Progenitor cell of endocrine pancreas (in vitro differentiated cells): ENCODE measurements around the gene ATP2B2. TPM values are rescaled to one million over a fixed set of nuclear protein-coding genes. Genes with fewer than 3 reads are reported as not detected.

Experiments
- DNase-seq: peaks from one replicate; pipeline ENCODE4 v3.0.0; 2021; ENCODE audit warnings: low spot score; ENCODE audit not compliant: unreplicated experiment
- H3K27ac Mint-ChIP-seq: 2 replicates; pipeline ENCODE4 v1.8.0; 2021; ENCODE audit warnings: mild to moderate bottlenecking, moderate library complexity, mixed read lengths
- H3K27me3 Mint-ChIP-seq: 2 replicates; pipeline ENCODE4 v1.8.0; 2021; ENCODE audit warnings: mixed read lengths
- H3K36me3 Mint-ChIP-seq: 2 replicates; pipeline ENCODE4 v1.8.0; 2022; ENCODE audit warnings: mixed read lengths; ENCODE audit not compliant: insufficient read depth
- H3K4me1 Mint-ChIP-seq: 2 replicates; pipeline ENCODE4 v1.8.0; 2021; ENCODE audit warnings: low read depth, mixed read lengths
- H3K4me3 Mint-ChIP-seq: 2 replicates; pipeline ENCODE4 v1.8.0; 2021; ENCODE audit warnings: low read depth, mild to moderate bottlenecking, moderate library complexity, mixed read lengths
- H3K9me3 Mint-ChIP-seq: 2 replicates; pipeline ENCODE4 v1.8.0; 2021; ENCODE audit warnings: low read depth, mixed read lengths
- total RNA-seq: library from RNA; stranded (reverse); gene quantifications from 2 replicates; pipeline ENCODE4 v1.2.1, GENCODE V29; 2021
- TF ChIP-seq, protein P1 (sequence below): fragments of 200-600 bp; sonication (generic); IDR thresholded peaks from one replicate; pipeline ENCODE4 v1.5.0; 2021; ENCODE audit warnings: antibody characterized with exemption, mild to moderate bottlenecking; ENCODE audit not compliant: unreplicated experiment

ATP2B2 gene
- total RNA-seq, 1 donor from 2014 or later, result 0.07 TPM

GRCh38 chr3:10390641-10391373 is 114.6 kb downstream of the ATP2B2 start:
- Mint-ChIP-seq H3K36me3 (no peaks in the 10 kb centered on the region), H3K4me3 (no peak overlapping the region), H3K27ac (no peak overlapping the region), H3K27me3 (peaks cover 13% of the 10 kb centered on the region), H3K9me3 (no peaks in the 10 kb centered on the region), H3K4me1 (no peaks in the 10 kb centered on the region)
- DNase-seq, result no peak
- TF ChIP-seq, protein P1, sequence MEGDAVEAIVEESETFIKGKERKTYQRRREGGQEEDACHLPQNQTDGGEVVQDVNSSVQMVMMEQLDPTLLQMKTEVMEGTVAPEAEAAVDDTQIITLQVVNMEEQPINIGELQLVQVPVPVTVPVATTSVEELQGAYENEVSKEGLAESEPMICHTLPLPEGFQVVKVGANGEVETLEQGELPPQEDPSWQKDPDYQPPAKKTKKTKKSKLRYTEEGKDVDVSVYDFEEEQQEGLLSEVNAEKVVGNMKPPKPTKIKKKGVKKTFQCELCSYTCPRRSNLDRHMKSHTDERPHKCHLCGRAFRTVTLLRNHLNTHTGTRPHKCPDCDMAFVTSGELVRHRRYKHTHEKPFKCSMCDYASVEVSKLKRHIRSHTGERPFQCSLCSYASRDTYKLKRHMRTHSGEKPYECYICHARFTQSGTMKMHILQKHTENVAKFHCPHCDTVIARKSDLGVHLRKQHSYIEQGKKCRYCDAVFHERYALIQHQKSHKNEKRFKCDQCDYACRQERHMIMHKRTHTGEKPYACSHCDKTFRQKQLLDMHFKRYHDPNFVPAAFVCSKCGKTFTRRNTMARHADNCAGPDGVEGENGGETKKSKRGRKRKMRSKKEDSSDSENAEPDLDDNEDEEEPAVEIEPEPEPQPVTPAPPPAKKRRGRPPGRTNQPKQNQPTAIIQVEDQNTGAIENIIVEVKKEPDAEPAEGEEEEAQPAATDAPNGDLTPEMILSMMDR, result no peak

- no peaks in the 10 kb centered on the region for H3K36me3 Mint-ChIP-seq
- DNase-seq, result no peak
- H3K4me1 Mint-ChIP-seq, result no peaks in the 10 kb centered on the region
- no peak overlapping the region for H3K4me3 Mint-ChIP-seq
- H3K27me3 Mint-ChIP-seq, result peaks cover 15% of the 10 kb centered on the region
- H3K27ac Mint-ChIP-seq, result no peak overlapping the region
- TF ChIP-seq, protein P1, result no peak
- no peaks in the 10 kb centered on the region for H3K9me3 Mint-ChIP-seq
Measured at GRCh38 chr3:10389995-10390394, 115.4 kb downstream of the ATP2B2 start.

DNA sequence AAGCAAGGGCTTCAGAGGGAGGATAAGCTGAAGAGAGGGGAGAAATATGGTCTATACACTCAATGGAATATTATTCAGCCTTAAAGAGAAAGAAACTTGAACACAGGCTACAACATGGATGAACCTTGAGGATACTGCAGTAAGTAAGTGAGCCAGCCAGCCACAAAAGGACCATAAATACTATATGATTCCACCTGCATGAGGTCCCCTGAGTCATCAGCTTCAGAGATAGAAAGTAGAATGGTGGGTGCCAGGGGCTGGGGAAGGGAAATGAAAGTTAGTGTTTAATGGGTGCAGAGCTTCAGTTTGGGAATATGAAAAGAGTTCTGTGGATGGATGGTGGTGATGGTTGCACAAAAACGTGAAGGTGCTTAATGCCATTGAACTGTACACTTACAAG is 116.0 kb downstream of the ATP2B2 start:
- Mint-ChIP-seq H3K27ac (no peak overlapping the region), H3K9me3 (no peaks in the 10 kb centered on the region), H3K4me1 (no peaks in the 10 kb centered on the region), H3K4me3 (no peak overlapping the region), H3K36me3 (no peaks in the 10 kb centered on the region), H3K27me3 (peaks cover 17% of the 10 kb centered on the region)
- no peak for DNase-seq
- TF ChIP-seq, protein P1, result no peak

- Mint-ChIP-seq H3K4me3 (no peak overlapping the region), H3K27ac (no peak overlapping the region), H3K4me1 (no peaks in the 10 kb centered on the region), H3K36me3 (no peaks in the 10 kb centered on the region), H3K9me3 (no peaks in the 10 kb centered on the region), H3K27me3 (peaks cover 22% of the 10 kb centered on the region)
- TF ChIP-seq, protein P1, result no peak
- no peak for DNase-seq
Measured at GRCh38 chr3:10387881-10388609, 117.3 kb downstream of the ATP2B2 start.

- no peaks in the 10 kb centered on the region for H3K36me3 Mint-ChIP-seq
- TF ChIP-seq, protein P1, result no peak
- H3K9me3 Mint-ChIP-seq, result no peaks in the 10 kb centered on the region
- peaks cover 17% of the 10 kb centered on the region for H3K27me3 Mint-ChIP-seq
- H3K27ac Mint-ChIP-seq, result no peak overlapping the region
- no peaks in the 10 kb centered on the region for H3K4me1 Mint-ChIP-seq
- DNase-seq, result no peak
- no peak overlapping the region for H3K4me3 Mint-ChIP-seq
Measured at GRCh38 chr3:10386121-10386520, 119.3 kb downstream of the ATP2B2 start.
